ENCODE data around the gene TESMIN.

TESMIN gene

DNA sequence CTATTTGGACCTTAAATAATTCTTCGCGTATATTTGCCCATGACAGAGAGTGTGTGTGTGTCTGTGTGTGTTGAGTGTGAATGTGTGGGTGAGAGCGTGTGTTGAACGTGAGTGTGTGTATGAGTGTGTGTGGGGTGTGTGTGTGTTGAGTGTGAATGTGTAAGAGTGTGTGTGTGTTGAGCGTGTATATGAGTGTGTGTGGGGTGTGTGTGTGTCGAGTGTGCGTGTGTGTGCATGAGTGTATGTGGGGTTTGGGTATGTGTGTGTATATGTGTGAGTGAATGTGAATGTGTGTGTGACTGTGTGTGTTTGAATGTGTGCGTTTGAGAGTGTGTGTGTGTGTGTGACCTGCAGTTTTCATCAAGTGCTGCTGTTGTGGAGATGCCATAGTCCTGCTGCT is 40.2 kb downstream of the TESMIN start:
- DNase-seq (ENCODE audit: low read depth in 2 of 2, low spot score in 1 of 2), result no peak

DNA sequence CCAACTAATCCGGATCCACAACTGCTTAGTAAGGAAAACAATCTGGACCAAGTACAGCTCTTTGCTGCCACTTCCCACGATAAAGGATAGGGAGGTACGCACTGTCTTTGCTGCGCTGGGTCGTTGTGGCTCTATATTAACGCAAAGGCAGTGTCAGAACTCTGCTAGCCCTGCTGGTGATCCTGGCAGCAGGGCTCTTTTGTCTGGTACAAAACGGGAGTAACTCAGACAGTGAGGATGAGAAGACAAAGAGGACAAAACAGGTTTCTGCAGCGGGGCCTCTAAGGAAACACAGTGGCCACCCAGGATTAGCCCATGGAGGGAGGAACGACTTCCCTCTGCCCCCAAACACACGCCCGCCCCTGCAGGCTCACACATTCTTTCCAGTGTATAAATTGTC is 40.9 kb downstream of the TESMIN start:
- no peak for DNase-seq (ENCODE audit: low read depth in 2 of 2, low spot score in 1 of 2)

DNA sequence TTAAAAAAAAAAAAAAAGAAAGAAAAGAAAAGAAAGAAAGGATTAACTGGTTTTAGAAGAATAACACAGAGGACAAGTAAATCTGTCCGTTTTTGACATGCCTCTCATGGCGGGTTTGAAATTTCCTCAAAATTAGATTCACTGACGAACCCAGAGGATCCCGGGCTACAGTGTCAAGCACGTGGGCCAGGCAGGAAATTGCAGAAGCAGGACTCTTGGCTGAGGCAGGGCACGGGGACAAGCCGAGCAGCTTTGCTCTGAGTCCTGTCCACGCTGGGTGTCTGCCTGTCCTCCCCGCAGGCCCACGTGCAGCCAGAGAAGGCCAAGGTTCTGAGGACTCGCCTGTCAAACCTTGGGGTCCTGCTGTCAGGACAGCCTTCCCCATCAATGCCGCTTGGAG is 42.3 kb downstream of the TESMIN start:
- no peak for DNase-seq (ENCODE audit: low read depth in 2 of 2, low spot score in 1 of 2)

- DNase-seq (ENCODE audit: low read depth in 2 of 2, low spot score in 1 of 2), result no peak
These were observed 43.8 kb downstream of the TESMIN start for GRCh38 chr11:68707527-68707926.

DNA sequence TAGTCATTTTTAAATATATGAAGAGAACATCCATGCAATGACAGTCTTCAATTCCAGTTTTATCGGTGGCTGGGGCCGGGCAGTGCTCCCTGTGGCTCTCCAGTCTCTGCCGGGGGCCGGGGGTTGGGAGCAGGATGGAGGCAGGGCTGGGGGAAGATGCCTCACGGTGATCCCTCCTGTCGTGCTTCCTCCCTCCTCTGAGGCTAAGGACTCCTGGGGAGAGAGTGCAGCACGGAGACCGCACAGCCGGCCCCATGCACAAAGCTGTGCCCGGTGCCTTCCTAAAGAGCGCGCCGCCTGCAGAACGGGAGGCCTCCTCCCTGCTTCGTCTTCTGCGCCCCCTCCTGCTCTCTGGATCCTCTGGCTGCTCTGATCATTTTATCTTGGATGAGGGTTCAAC is 46.4 kb downstream of the TESMIN start:
- DNase-seq (ENCODE audit: low read depth in 2 of 2, low spot score in 1 of 2), result no peak

DNA sequence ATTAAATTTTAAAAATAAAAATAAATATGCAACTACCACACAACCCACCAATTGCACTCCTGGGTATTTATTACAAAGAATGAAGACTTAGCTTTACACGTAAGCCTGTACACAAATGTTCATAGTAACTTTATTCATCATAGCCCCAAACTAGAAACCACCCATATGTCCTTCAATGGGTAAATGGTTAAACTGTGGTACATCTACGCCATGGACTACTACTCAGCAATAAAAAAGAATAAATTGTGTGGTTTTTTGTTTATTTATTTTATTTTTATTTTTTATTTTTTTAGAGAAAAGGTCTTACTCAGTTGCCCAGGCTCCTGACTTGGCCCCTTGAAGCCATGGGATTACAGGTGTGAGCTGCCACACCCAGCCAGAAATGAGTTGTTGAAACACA is 52.3 kb downstream of the TESMIN start:
- DNase-seq (ENCODE audit: low read depth in 2 of 2, low spot score in 1 of 2), result no peak

DNA sequence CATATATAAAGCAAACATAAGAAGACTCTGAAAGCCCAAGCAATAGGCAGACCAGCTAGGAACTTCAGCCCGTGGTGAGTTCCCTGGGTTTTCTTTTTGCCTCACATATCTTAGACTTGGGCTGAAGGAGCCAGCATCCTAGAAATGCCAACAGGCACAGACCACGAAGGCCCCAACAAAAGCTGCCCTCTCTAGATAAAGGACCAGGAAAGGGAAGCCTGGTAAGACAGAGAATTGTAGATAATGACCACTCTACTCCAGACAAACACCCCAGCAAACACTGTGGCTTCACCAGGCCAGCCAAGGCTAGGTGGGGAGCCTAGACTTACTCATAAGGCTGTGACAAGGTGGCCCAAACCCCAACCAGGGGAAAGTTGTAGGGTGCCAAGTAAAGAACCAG is 55.8 kb downstream of the TESMIN start:
- DNase-seq (ENCODE audit: low read depth in 2 of 2, low spot score in 1 of 2), result no peak

DNA sequence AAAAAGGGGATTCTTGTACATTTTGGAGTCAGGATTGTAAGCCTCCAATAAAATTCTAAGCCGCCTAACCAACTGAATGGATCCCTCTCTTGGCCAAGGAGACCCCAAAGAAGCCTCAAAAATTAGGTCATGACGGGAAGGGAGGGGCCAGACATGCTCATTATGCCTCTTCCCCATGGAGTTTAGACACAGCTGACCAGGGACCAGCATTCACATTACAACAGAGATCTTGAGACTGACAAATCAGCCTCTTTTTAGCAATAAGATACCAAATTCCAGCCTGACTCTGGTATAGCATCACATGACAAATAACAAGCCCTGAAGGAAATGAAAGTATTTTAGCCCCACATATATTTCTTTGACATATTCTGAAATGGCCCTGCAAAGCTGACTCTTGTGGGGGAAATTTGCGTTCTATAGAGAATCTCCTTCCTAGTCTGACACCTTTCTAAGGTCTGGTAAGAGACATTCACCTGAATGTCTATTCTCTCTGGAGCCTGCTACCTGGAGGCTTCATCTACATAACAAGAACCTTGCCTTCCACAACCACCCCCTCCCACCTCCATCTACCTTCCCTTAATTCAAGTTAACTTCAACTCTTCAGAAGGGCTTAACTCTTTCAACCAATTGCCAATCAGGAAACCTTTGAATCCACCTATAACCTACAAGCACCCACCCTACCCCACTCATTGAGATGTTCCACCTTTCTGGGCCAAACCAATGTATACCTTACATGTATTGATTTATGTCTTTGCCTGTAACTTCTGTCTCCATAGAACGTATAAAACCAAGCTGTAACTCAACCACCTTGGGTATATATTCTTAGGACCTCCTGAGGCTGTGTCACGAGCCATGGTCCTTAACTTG is 56.7 kb downstream of the TESMIN start:
- DNase-seq (ENCODE audit: low read depth in 2 of 2, low spot score in 1 of 2), result no peak

GRCh38 chr11:68693484-68693882 is 57.8 kb downstream of the TESMIN start:
- DNase-seq (ENCODE audit: low read depth in 2 of 2, low spot score in 1 of 2), result no peak

- no peak for DNase-seq (ENCODE audit: low read depth in 2 of 2, low spot score in 1 of 2)
These were observed 58.3 kb downstream of the TESMIN start for GRCh38 chr11:68692871-68693483.

GRCh38 chr11:68692115-68692514 is 59.2 kb downstream of the TESMIN start:
- DNase-seq (ENCODE audit: low read depth in 2 of 2, low spot score in 1 of 2), result no peak

DNA sequence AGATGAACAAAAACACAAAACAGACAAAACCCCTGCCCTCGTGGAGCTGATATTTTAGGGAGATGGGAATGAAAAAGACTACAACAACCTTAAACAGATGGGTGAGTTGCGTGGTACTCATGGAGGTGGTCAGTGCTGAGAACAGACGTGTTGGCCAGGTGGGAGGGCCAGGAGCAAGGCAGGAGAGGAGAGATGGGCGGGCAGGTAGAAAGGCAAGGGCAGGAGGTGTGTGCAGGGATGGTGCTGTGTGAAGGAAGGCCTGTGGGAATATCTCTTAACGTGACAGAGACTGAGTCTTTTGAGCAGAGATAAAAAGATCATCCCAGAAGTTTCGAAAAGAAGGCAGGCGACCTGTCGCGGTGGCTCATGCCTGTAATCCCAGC is 59.9 kb downstream of the TESMIN start:
- DNase-seq (ENCODE audit: low read depth in 2 of 2, low spot score in 1 of 2), result no peak

DNA sequence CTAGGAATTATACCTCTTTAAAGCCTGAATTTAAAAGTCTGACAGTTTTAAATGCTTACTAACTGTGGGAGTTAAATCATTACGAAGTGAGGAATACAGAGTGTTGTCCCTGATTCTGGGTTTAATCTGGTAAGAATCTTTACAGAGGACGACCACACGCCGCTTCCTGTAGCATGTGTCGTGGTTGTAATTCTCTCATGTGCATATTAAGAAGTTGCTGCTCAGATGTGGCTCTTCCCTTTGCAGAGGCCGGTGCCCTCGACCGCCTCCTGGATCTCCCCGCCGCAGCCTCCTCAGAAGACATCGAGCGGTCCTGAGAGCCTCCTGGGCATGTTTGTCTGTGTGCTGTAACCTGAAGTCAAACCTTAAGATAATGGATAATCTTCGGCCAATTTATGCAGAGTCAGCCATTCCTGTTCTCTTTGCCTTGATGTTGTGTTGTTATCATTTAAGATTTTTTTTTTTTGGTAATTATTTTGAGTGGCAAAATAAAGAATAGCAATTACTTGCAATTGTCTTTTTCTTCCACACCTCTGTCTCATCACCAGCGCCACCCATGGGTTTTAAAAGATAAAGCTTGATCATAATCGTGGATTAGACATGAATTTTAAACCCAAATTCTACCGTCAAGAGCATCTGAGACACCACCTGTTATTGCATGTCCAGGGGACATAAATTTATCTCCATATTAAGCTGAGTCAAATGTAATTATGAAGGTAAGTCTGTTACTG is 60.5 kb downstream of the TESMIN start:
- no peak for DNase-seq (ENCODE audit: low read depth in 2 of 2, low spot score in 1 of 2)

- no peak for DNase-seq (ENCODE audit: low read depth in 2 of 2, low spot score in 1 of 2)
These were observed 61.3 kb downstream of the TESMIN start for GRCh38 chr11:68689737-68690625.

DNA sequence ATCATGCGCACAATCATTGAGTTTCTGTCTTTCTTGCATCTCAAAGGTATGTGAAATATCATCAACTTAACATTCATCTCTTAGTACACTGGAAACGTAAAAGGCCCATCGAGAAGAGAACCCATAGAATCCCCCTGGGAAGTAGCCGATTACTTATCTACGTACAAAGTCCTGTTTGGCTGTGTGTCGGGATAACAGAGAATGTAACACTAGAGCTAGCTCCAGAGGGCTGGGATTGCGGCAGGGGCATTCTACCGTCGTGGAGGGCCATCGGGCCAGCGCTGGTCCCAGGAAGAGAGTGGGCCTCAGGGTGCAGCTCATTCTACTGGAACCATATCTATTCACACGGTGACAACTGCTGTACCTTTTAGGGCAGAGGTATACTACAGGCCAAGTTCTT is 62.4 kb downstream of the TESMIN start:
- DNase-seq (ENCODE audit: low read depth in 2 of 2, low spot score in 1 of 2), result no peak

GRCh38 chr11:68687986-68688385 is 63.3 kb downstream of the TESMIN start:
- no peak for DNase-seq (ENCODE audit: low read depth in 2 of 2, low spot score in 1 of 2)

DNA sequence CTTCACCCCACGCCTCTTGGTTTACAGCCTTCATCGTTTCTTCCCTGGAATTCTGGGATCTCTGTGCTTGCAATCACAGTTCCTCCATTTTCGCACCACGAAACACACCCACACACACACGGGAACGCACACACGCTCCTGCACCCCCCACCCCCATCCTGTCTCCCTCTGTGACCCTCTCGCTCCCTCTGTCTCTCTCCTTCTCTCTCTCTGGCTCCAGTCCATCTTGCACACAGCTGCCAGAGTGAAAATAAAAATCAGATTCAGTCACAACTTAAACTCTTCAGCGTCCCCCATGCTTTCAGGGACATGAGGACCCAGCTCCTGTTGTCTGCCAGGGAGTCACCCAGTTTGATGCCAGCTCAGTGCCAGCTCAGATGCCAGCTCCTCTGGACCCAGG is 64.0 kb downstream of the TESMIN start:
- DNase-seq (ENCODE audit: low read depth in 2 of 2, low spot score in 1 of 2), result no peak

GRCh38 chr11:68686486-68686885 is 64.8 kb downstream of the TESMIN start:
- DNase-seq (ENCODE audit: low read depth in 2 of 2, low spot score in 1 of 2), result no peak

- no peak for DNase-seq (ENCODE audit: low read depth in 2 of 2, low spot score in 1 of 2)
These were observed 65.5 kb downstream of the TESMIN start for GRCh38 chr11:68685656-68686380.

All from stimulated activated CD8-positive, alpha-beta memory T cell treated with anti-CD3 and anti-CD28 coated beads, Interleukin-4, amount 100 ng/mL, for 1 hour (primary cell).